Stimulated activated CD8-positive, alpha-beta memory T cell treated with anti-CD3 and anti-CD28 coated beads, Interleukin-15, amount 100 ng/mL, for 48 hours (primary cell): ENCODE results near the gene RASSF7.
A peak's percentile ranks its signal among the peaks of the same experiment; 100 is the strongest.

Experiments used
- DNase-seq, 2 donors: peaks; one replicate each; pipeline ENCODE4 v3.0.0-alpha.2; 2020; ENCODE audit warnings: low read depth in 2 of 2

RASSF7 gene

GRCh38 chr11:551596-551995 is 9.2 kb upstream of the RASSF7 start:
- no peak for DNase-seq

GRCh38 chr11:553083-553987 is 7.4 kb upstream of the RASSF7 start:
- no peak for DNase-seq

GRCh38 chr11:553988-554340 is 6.8 kb upstream of the RASSF7 start:
- no peak for DNase-seq

GRCh38 chr11:554428-555226 is 6.1 kb upstream of the RASSF7 start:
- peak in 1 of 2 donors; percentile 49 for DNase-seq

- DNase-seq = no peak
These were observed 5.5 kb upstream of the RASSF7 start for GRCh38 chr11:555227-555779.

- no peak for DNase-seq
These were observed 4.7 kb upstream of the RASSF7 start for GRCh38 chr11:555780-556661.

GRCh38 chr11:556662-557256 is 4.0 kb upstream of the RASSF7 start:
- DNase-seq = no peak

GRCh38 chr11:557328-558132 is 3.2 kb upstream of the RASSF7 start:
- no peak for DNase-seq

GRCh38 chr11:558503-558902 is 2.3 kb upstream of the RASSF7 start:
- no peak for DNase-seq

GRCh38 chr11:559020-559620 is 1.6 kb upstream of the RASSF7 start:
- DNase-seq = no peak

- DNase-seq = no peak
These were observed 962 bp upstream of the RASSF7 start for GRCh38 chr11:559712-560304.

GRCh38 chr11:561148-562003 is 606 bp downstream of the RASSF7 start:
- DNase-seq = no peak

GRCh38 chr11:562046-562645 is 1.4 kb downstream of the RASSF7 start:
- DNase-seq = no peak

GRCh38 chr11:563066-563811 is 2.5 kb downstream of the RASSF7 start:
- DNase-seq = no peak

GRCh38 chr11:563812-564578 is 3.2 kb downstream of the RASSF7 start:
- no peak for DNase-seq

- no peak for DNase-seq
These were observed 5.2 kb downstream of the RASSF7 start for GRCh38 chr11:565921-566509.
